Measurements from ENCODE around the gene TTLL8. TPM values are rescaled to one million over a fixed set of nuclear protein-coding genes. Genes with fewer than 3 reads are reported as not detected.

The TTLL8 gene
- total and polyA plus RNA-seq, 9 donors, result not detected

- WGBS, 3 donors, result 79 to 89% (median 86%) methylated on average over 16 of the region's 16 CpGs
- TF ChIP-seq POLR2A (IDR thresholded peaks at IDR 0.05), result no peak
- no peak for TF ChIP-seq CTCF (IDR thresholded peaks at IDR 0.05)
- Histone ChIP-seq H3K27me3 (no peaks in the 10 kb centered on the region), H3K9me3 (no peaks in the 10 kb centered on the region), H3K27ac (no peak overlapping the region), H3K4me3 (no peak overlapping the region), H3K4me1 (ENCODE audit: insufficient read depth) (peaks cover 3% of the 10 kb centered on the region), H3K36me3 (no peaks in the 10 kb centered on the region)
- DNase-seq, result no peak
- intact Hi-C loops (cut with DNase I), result no loop called here
Observed at GRCh38 chr22:50084614-50085021, 26.5 kb upstream of the TTLL8 start.

GRCh38 chr22:50084080-50084477 is 26.0 kb upstream of the TTLL8 start:
- Histone ChIP-seq H3K27ac (no peak overlapping the region), H3K4me3 (no peak overlapping the region), H3K9me3 (no peaks in the 10 kb centered on the region), H3K4me1 (ENCODE audit: insufficient read depth) (peaks cover 3% of the 10 kb centered on the region), H3K27me3 (no peaks in the 10 kb centered on the region), H3K36me3 (no peaks in the 10 kb centered on the region)
- DNase-seq, result no peak
- intact Hi-C loops (cut with DNase I), result no loop called here
- 55 to 77% (median 72%) methylated on average over 10 of the region's 10 CpGs for WGBS, 3 donors
- TF ChIP-seq POLR2A (IDR thresholded peaks at IDR 0.05) (no peak), CTCF (IDR thresholded peaks at IDR 0.05) (no peak), EP300 (IDR thresholded peaks at IDR 0.05) (no peak)

GRCh38 chr22:50083462-50084079 is 25.5 kb upstream of the TTLL8 start:
- no peaks in the 10 kb centered on the region for H3K9me3 ChIP-seq
- no peak overlapping the region for H3K4me3 ChIP-seq
- H3K4me1 ChIP-seq (ENCODE audit: insufficient read depth), result peaks cover 3% of the 10 kb centered on the region
- H3K36me3 ChIP-seq, result no peaks in the 10 kb centered on the region
- no peak for DNase-seq
- H3K27me3 ChIP-seq, result no peaks in the 10 kb centered on the region
- H3K27ac ChIP-seq, result no peak overlapping the region
- TF ChIP-seq CTCF (IDR thresholded peaks at IDR 0.05) (no peak), POLR2A (IDR thresholded peaks at IDR 0.05) (no peak), EP300 (IDR thresholded peaks at IDR 0.05) (no peak)
- intact Hi-C loops (cut with DNase I), result no loop called here
- 62 to 68% (median 66%) methylated on average over 18 of the region's 18 CpGs for WGBS, 3 donors

- intact Hi-C loops (cut with DNase I), result no loop called here
- no peak overlapping the region for H3K27ac ChIP-seq
- H3K4me1 ChIP-seq (ENCODE audit: insufficient read depth), result peaks cover 3% of the 10 kb centered on the region
- 80 to 86% (median 82%) methylated on average over 21 of the region's 21 CpGs for WGBS, 3 donors
- DNase-seq, result no peak
- no peak overlapping the region for H3K4me3 ChIP-seq
- TF ChIP-seq POLR2A (IDR thresholded peaks at IDR 0.05), result no peak
- no peak for TF ChIP-seq CTCF (IDR thresholded peaks at IDR 0.05)
- TF ChIP-seq EP300 (IDR thresholded peaks at IDR 0.05), result no peak
- no peaks in the 10 kb centered on the region for H3K9me3 ChIP-seq
- H3K27me3 ChIP-seq, result no peaks in the 10 kb centered on the region
- no peaks in the 10 kb centered on the region for H3K36me3 ChIP-seq
Observed at GRCh38 chr22:50082961-50083461, 24.9 kb upstream of the TTLL8 start.
